ENCODE data around the gene PMIS2. TPM values are rescaled to one million over a fixed set of nuclear protein-coding genes. Genes with fewer than 3 reads are reported as not detected.

The PMIS2 gene
- polyA plus RNA-seq, 4 donors, result not detected

DNA sequence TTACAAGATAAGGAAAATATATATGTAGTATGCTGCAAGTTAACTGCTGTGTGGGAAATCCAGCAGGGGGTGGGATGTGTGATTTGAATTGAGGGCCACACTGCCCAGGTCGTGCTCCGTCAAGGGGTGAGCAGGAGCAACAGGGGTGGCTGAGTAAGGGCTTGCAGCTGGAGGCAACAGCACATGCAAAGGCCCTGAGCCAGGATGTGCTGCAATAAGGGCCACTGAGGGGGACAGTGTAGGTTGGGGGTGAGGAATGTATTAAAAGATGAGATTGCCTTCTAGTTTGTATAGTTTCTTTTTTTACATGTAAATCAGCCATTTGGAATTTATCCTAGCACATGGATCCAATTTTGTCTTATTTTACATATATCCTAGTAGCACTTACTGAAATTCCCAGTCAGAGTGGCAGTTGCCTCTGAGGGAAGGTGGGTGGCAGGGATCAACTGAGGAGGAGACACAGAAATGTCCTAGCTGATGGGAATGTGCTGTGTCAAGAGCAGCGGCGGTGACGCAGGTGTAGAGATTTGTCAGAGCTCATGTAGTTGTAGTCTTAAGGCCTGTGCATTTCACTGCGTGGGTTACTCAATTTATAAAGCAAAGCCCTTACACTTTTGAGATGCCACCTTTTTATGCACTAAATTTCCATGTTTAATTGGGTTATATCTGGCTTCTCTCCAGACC lies 37.5 kb downstream of the PMIS2 start:
- no peak for DNase-seq (ENCODE audit: low read depth in 4 of 4, low spot score in 3 of 4)

DNA sequence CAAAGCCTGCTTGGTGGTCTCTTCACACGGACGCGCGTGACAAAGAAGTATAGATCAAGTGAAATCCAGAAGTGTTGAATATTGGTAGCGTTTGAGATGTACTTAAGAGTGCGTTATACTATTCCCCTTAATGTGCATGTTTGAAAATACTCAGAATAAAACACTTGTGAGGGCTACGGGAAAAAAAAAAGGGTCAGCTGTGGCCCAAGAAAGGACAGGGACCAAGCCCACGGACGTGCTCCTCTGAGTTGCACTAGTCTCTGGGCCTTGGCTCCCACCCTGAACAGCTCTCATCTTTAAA lies 42.2 kb downstream of the PMIS2 start:
- no peak for DNase-seq (ENCODE audit: low read depth in 4 of 4, low spot score in 3 of 4)

DNA sequence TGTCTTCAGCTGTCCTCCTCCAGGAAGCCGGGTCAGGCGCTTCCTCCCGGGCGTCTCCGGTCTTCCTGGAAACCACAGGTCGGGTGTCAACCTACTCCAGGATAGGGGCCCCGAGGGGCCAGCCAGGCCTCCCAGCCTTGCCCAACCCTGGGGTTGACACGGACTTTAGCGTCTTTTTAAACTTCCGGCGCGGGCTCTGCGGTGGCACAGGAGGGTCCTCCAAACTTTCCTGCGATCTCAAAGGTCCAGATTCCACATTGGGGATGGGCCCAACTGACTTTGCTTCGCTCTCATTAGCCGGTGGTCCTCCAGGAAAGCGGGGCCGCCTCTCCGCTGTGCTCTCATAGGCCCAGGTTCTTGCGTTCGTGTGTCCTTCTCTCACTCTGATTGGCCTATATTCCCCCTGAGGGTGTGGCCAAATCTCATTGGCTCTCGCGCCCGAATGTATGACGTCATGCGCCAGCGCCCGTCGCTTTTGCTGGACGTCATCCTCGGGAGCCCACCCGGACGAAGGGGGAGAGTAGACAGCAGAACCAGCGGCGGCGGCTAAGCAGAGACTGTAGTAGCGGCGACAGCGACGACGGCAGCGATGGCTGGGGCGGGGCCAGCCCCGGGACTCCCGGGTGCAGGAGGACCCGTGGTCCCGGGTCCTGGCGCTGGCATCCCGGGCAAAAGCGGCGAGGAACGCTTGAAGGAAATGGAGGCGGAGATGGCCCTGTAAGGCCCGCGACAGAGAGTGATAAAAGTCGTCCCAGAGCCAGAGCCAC lies 42.8 kb downstream of the PMIS2 start, which contains the start of gene RBM42:
Gene RBM42, plus strand, starts transcription at position 472 of the 767 bp plus-strand sequence. Its CDS starts 118 bp downstream, at position 590.
- peak; percentile 98 to 99 (median 98) for DNase-seq (ENCODE audit: low read depth in 4 of 4, low spot score in 3 of 4)

DNA sequence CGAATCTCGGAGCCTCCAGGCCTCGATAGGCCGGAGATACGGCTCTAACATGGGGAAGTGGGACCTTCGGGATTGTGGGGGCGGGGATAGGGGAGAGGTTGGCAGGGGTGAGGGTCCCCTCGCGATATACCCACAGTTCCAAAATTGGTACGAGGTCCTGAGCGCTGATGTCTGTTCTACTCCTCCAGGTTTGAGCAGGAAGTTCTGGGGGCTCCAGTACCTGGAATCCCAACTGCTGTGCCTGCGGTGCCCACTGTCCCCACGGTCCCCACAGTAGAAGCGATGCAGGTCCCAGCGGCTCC lies 43.3 kb downstream of the PMIS2 start:
- no peak for DNase-seq (ENCODE audit: low read depth in 4 of 4, low spot score in 3 of 4)

DNA sequence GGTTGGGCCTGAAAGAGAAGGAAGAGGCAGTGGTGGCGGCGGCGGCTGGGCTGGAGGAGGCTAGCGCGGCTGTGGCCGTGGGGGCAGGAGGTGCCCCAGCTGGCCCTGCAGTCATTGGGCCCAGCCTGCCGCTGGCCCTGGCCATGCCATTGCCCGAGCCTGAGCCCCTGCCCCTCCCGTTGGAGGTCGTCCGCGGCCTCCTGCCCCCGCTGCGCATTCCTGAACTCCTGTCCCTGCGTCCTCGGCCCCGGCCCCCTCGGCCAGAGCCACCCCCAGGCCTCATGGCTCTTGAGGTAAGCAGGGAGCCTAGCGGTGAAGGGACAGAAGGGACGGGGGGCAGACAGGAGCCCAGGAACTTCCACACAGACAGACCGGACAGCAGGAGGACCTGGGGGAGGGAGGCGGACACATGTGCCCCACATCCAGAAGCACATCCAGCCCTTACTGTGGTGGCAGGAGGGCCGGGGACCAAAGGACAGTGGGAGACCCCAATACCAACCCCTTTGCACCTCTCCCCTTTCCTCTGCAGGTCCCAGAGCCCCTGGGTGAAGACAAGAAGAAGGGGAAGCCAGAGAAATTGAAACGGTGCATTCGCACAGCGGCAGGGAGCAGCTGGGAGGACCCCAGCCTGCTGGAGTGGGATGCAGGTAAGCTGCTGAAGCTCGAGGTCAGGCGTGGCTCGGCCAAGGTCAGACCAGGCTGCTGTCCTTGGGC lies 47.9 kb downstream of the PMIS2 start:
- no peak for DNase-seq (ENCODE audit: low read depth in 4 of 4, low spot score in 3 of 4)

DNA sequence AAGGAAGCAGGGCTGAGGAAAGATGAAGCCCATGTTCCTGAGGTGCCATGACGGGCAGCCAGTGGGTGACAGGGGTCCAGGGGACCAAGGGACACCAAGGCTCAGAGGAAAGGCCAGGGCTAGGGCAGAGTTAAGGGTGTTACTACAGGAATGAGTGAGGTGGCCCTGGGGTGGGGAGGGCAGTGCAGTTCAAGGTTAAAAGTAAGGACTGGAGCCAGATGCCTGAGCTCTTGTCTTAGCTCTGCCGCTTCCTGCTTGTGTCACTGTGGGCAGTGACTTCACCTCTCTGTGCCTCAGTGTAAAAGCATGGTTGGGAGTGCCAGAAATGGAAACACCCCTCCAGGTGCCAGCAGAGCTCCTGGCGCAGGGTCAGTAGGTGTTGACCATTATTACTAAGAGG lies 50.7 kb downstream of the PMIS2 start:
- DNase-seq (ENCODE audit: low read depth in 4 of 4, low spot score in 3 of 4), result no peak

Other genes starting within 250 kb of the PMIS2 start
- gene FFAR1, start 238.3 kb upstream of the PMIS2 start, polyA plus RNA-seq (ENCODE audit: insufficient read length in 4 of 4), result under 1 TPM; 0.22 to 0.57 (median 0.33) TPM
- under 1 TPM in 3 of 4 donors, not detected in 1; 0.10 to 0.30 (median 0.25) TPM for gene FFAR3, start 227.7 kb upstream of the PMIS2 start, polyA plus RNA-seq (ENCODE audit: insufficient read length in 4 of 4)
- gene GPR42, start 215.1 kb upstream of the PMIS2 start, polyA plus RNA-seq (ENCODE audit: insufficient read length in 4 of 4), result not detected
- gene FFAR2, start 137.9 kb upstream of the PMIS2 start, polyA plus RNA-seq (ENCODE audit: insufficient read length in 4 of 4), result under 1 TPM; 0.21 to 0.37 (median 0.33) TPM
- under 1 TPM; 0.44 to 0.87 (median 0.63) TPM for gene KRTDAP, start 95.7 kb upstream of the PMIS2 start, polyA plus RNA-seq (ENCODE audit: insufficient read length in 4 of 4)
- gene DMKN, start 72.5 kb upstream of the PMIS2 start, polyA plus RNA-seq (ENCODE audit: insufficient read length in 4 of 4), result 10 to 100 TPM; 76.2 to 91.6 (median 82.7) TPM
- under 1 TPM in 2 of 4 donors, not detected in 2; 0.04 to 0.14 TPM for gene SBSN, start 57.9 kb upstream of the PMIS2 start, polyA plus RNA-seq (ENCODE audit: insufficient read length in 4 of 4)
- gene GAPDHS, start 52.7 kb upstream of the PMIS2 start, polyA plus RNA-seq (ENCODE audit: insufficient read length in 4 of 4), result not detected
- gene TMEM147, start 40.5 kb upstream of the PMIS2 start, polyA plus RNA-seq (ENCODE audit: insufficient read length in 4 of 4), result 100 to 1,000 TPM in 1 of 4 donors, 10 to 100 TPM in 3; 87.8 to 113 (median 90.9) TPM
- under 1 TPM in 2 of 4 donors, not detected in 2; 0.05 to 0.10 TPM for gene ATP4A, start 22.5 kb upstream of the PMIS2 start, polyA plus RNA-seq (ENCODE audit: insufficient read length in 4 of 4)
- 10 to 100 TPM; 26.6 to 28.5 (median 27.3) TPM for gene HAUS5, start 26.6 kb downstream of the PMIS2 start, polyA plus RNA-seq (ENCODE audit: insufficient read length in 4 of 4)
- 10 to 100 TPM; 57.9 to 94.9 (median 60.8) TPM for gene RBM42, start 42.9 kb downstream of the PMIS2 start, polyA plus RNA-seq (ENCODE audit: insufficient read length in 4 of 4)
- 1 to 10 TPM; 1.6 to 3.1 (median 1.7) TPM for gene ETV2, start 55.6 kb downstream of the PMIS2 start, polyA plus RNA-seq (ENCODE audit: insufficient read length in 4 of 4)
- gene COX6B1, start 62.1 kb downstream of the PMIS2 start, polyA plus RNA-seq (ENCODE audit: insufficient read length in 4 of 4), result 100 to 1,000 TPM; 306 to 370 (median 344) TPM
- gene UPK1A, start 80.3 kb downstream of the PMIS2 start, polyA plus RNA-seq (ENCODE audit: insufficient read length in 4 of 4), result 10 to 100 TPM in 3 of 4 donors, 1 to 10 TPM in 1; 1.6 to 48.7 (median 31.6) TPM
- under 1 TPM in 3 of 4 donors, not detected in 1; 0.37 to 0.51 (median 0.42) TPM for gene ZBTB32, start 118.4 kb downstream of the PMIS2 start, polyA plus RNA-seq (ENCODE audit: insufficient read length in 4 of 4)
- 10 to 100 TPM; 28.1 to 36.6 (median 31.8) TPM for gene KMT2B, start 131.8 kb downstream of the PMIS2 start, polyA plus RNA-seq (ENCODE audit: insufficient read length in 4 of 4)
- 1 to 10 TPM; 2.1 to 4.0 (median 2.9) TPM for gene IGFLR1, start 156.3 kb downstream of the PMIS2 start, polyA plus RNA-seq (ENCODE audit: insufficient read length in 4 of 4)
- gene U2AF1L4, start 159.2 kb downstream of the PMIS2 start, polyA plus RNA-seq (ENCODE audit: insufficient read length in 4 of 4), result 10 to 100 TPM; 15.6 to 19.8 (median 17.1) TPM
- gene PSENEN, start 159.5 kb downstream of the PMIS2 start, polyA plus RNA-seq (ENCODE audit: insufficient read length in 4 of 4), result 10 to 100 TPM; 62.5 to 86.3 (median 68.7) TPM
- gene LIN37, start 162.4 kb downstream of the PMIS2 start, polyA plus RNA-seq (ENCODE audit: insufficient read length in 4 of 4), result 10 to 100 TPM in 1 of 4 donors, 1 to 10 TPM in 3; 8.3 to 11.1 (median 9.4) TPM
- gene HSPB6, start 170.9 kb downstream of the PMIS2 start, polyA plus RNA-seq (ENCODE audit: insufficient read length in 4 of 4), result 10 to 100 TPM; 26.2 to 30.4 (median 27.8) TPM
- 10 to 100 TPM; 14.8 to 20.4 (median 16.5) TPM for gene PROSER3, start 172.0 kb downstream of the PMIS2 start, polyA plus RNA-seq (ENCODE audit: insufficient read length in 4 of 4)
- 10 to 100 TPM; 21.1 to 33.2 (median 23.7) TPM for gene ARHGAP33, start 189.4 kb downstream of the PMIS2 start, polyA plus RNA-seq (ENCODE audit: insufficient read length in 4 of 4)
- 10 to 100 TPM; 24.6 to 48.0 (median 32.4) TPM for gene PRODH2, start 226.7 kb downstream of the PMIS2 start, polyA plus RNA-seq (ENCODE audit: insufficient read length in 4 of 4)

Measured in right renal pelvis (tissue), 4 donors.